A673 (cell line): ENCODE measurements around the gene HMOX1. TPM values are rescaled to one million over a fixed set of nuclear protein-coding genes. Genes with fewer than 3 reads are reported as not detected.

ENCODE experiments used
- BruUV-seq: library from RNA; stranded (reverse); fragments of 400-500 nt; replicated peaks from 2 replicates; lab custom pipeline; 2021; lab: Mats Ljungman, UMichigan
- CTCF ChIA-PET: fragments of 300-600 bp; sonication (Branson Sonifier 250); formaldehyde crosslinking; loops from one replicate; lab custom pipeline; 2022; ENCODE audit warnings: antibody characterized with exemption; lab: Charles Lee
- POLR2A ChIA-PET: fragments of 300-600 bp; sonication (Branson Sonifier 250); formaldehyde crosslinking; loops from one replicate; lab custom pipeline; 2022; ENCODE audit warnings: antibody characterized with exemption; ENCODE audit not compliant: low non-redundant PET; lab: Charles Lee
- DNase-seq: peaks from one replicate; pipeline ENCODE4 v3.0.0-alpha.2; 2015; ENCODE audit warnings: low spot score
- H3K27ac ChIP-seq: fragments of 200-600 bp; sonication (generic); 2 replicates; pipeline ENCODE4 v1.5.1; 2016; ENCODE audit warnings: mixed run types, low read depth, mild to moderate bottlenecking, mixed read lengths, antibody characterized with exemption, low read length; ENCODE audit not compliant: poor library complexity, severe bottlenecking
- H3K27me3 ChIP-seq: fragments of 200-600 bp; sonication (generic); replicated peaks from 2 replicates; pipeline ENCODE4 v1.6.1; 2017; ENCODE audit warnings: mixed run types, low read depth, mild to moderate bottlenecking, mixed read lengths, antibody characterized with exemption, low read length; ENCODE audit not compliant: insufficient read depth, poor library complexity
- H3K36me3 ChIP-seq: fragments of 200-600 bp; sonication (generic); 2 replicates; pipeline ENCODE4 v1.6.1; 2016; ENCODE audit warnings: mixed run types, mild to moderate bottlenecking, mixed read lengths, antibody characterized with exemption, low read length; ENCODE audit not compliant: insufficient read depth, poor library complexity, severe bottlenecking
- H3K4me1 ChIP-seq: fragments of 200-600 bp; sonication (generic); 2 replicates; pipeline ENCODE4 v1.6.1; 2017; ENCODE audit warnings: mixed run types, mild to moderate bottlenecking, mixed read lengths, antibody characterized with exemption, low read length; ENCODE audit not compliant: insufficient read depth, poor library complexity, severe bottlenecking
- H3K4me3 ChIP-seq: fragments of 200-600 bp; sonication (generic); 2 replicates; pipeline ENCODE4 v1.5.1; 2016; ENCODE audit warnings: low read depth, mixed run types, mild to moderate bottlenecking, mixed read lengths, low read length; ENCODE audit not compliant: poor library complexity, severe bottlenecking
- H3K9me3 ChIP-seq: fragments of 200-600 bp; sonication (generic); 2 replicates; pipeline ENCODE4 v1.6.1; 2016; ENCODE audit warnings: mixed run types, low read depth, mild to moderate bottlenecking, mixed read lengths, antibody characterized with exemption, low read length; ENCODE audit not compliant: poor library complexity, severe bottlenecking
- CTCF ChIP-seq: fragments of 300-800, 200-600 bp; sonication (generic); conservative IDR thresholded peaks from 2 replicates; pipeline ENCODE4 v1.5.1; 2017; ENCODE audit warnings: low read depth, mild to moderate bottlenecking, antibody characterized with exemption, low read length, moderate library complexity, mixed read lengths
- EZH2 ChIP-seq: fragments of 200-600 bp; sonication (generic); IDR thresholded peaks from 2 replicates; pipeline ENCODE4 v1.6.1; 2017; ENCODE audit warnings: borderline replicate concordance, low read depth, mild to moderate bottlenecking, mixed read lengths, antibody characterized with exemption, low read length; ENCODE audit not compliant: poor library complexity, severe bottlenecking
- intact Hi-C: fragments of 100-400 bp; cut with micrococcal nuclease; formaldehyde crosslinking; loops from one replicate; pipeline ENCODE4 v1.10.0; 2022; ENCODE audit not compliant: unreplicated experiment
- total RNA-seq: library from RNA; stranded (reverse); gene quantifications from 2 replicates; pipeline ENCODE4 v1.2.3, GENCODE V29; 2021

The HMOX1 gene
- total RNA-seq, 1 experiment from 2014 or later = 2.5 TPM

GRCh38 chr22:35404176-35404575 is 23.3 kb downstream of the HMOX1 start:
- H3K9me3 ChIP-seq = no peaks in the 10 kb centered on the region
- POLR2A ChIA-PET = interaction anchor here (0.6 kb wide), 1 partner anchor 21 kb away, joined by 7 read pairs; no protein-coding TSS in a partner anchor
- intact Hi-C loops = no loop called here
- no peak for TF ChIP-seq EZH2
- no peak for TF ChIP-seq CTCF
- no peak overlapping the region for H3K4me3 ChIP-seq
- CTCF ChIA-PET = interaction anchor here (0.7 kb wide), 1 partner anchor 40 kb away, joined by 3 read pairs; no protein-coding TSS in a partner anchor
- H3K36me3 ChIP-seq = peaks cover 79% of the 10 kb centered on the region
- no peak for DNase-seq
- BruUV-seq = no TSS peak
- no peaks in the 10 kb centered on the region for H3K27me3 ChIP-seq
- peaks cover 24% of the 10 kb centered on the region for H3K4me1 ChIP-seq
- H3K27ac ChIP-seq = no peak overlapping the region

DNA sequence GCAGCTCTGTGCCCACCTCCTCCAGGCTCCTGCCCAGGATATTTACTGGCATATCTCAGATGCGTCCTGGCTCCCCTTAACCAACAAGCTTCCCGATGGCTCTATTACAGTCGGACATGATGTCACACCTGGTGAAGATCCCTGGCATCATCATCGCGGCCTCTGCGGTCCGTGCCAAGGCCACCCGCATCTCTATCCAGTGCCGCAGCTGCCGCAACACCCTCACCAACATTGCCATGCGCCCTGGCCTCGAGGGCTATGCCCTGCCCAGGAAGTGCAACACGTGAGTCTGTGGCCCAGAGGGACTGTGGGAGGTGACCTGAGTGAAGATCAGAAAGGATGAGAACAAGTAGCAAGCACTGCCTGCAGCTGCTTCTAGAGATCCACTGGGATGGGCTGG is 25.5 kb downstream of the HMOX1 start:
- Histone ChIP-seq H3K27me3 (no peaks in the 10 kb centered on the region), H3K36me3 (peaks cover 97% of the 10 kb centered on the region), H3K27ac (no peak overlapping the region), H3K9me3 (no peaks in the 10 kb centered on the region), H3K4me1 (peaks cover 18% of the 10 kb centered on the region), H3K4me3 (no peak overlapping the region)
- CTCF ChIA-PET = interaction anchor here (0.6 kb wide), 1 partner anchor 15 kb away, joined by 5 read pairs; no protein-coding TSS in a partner anchor
- BruUV-seq = no TSS peak
- DNase-seq = no peak
- POLR2A ChIA-PET = interaction anchor here (0.6 kb wide), 1 partner anchor 578 kb away, joined by 3 read pairs; no protein-coding TSS in a partner anchor
- TF ChIP-seq CTCF (no peak), EZH2 (no peak)
- intact Hi-C loops = no loop called here

- no TSS peak for BruUV-seq
- Histone ChIP-seq H3K27ac (no peak overlapping the region), H3K36me3 (peaks cover 98% of the 10 kb centered on the region), H3K27me3 (no peaks in the 10 kb centered on the region), H3K4me3 (no peak overlapping the region), H3K4me1 (peaks cover 8% of the 10 kb centered on the region), H3K9me3 (no peaks in the 10 kb centered on the region)
- DNase-seq = no peak
- TF ChIP-seq CTCF = no peak
- no peak for TF ChIP-seq EZH2
- ChIA-PET CTCF (no interaction called here), POLR2A (no interaction called here)
- intact Hi-C loops = no loop called here
Measured at GRCh38 chr22:35407362-35407761, 26.5 kb downstream of the HMOX1 start.
